Neural cell (in vitro differentiated cells): ENCODE results near the gene HOXD8.

Experiments used
- CTCF ChIP-seq: fragments of 450-650 bp; IDR thresholded peaks from 2 replicates; pipeline ENCODE4 v1.5.1; 2014; ENCODE audit warnings: antibody characterized with exemption, mild to moderate bottlenecking, moderate library complexity; ENCODE audit not compliant: poor library complexity, severe bottlenecking
- EP300 ChIP-seq: fragments of 450-650 bp; conservative IDR thresholded peaks from 2 replicates; pipeline ENCODE4 v1.6.1; 2014; ENCODE audit warnings: antibody characterized with exemption, mild to moderate bottlenecking, moderate library complexity; ENCODE audit not compliant: poor library complexity, severe bottlenecking
- EZH2 ChIP-seq: fragments of 200-600, 300-800 bp; shearing (Covaris generic), sonication (generic); IDR thresholded peaks from 2 replicates; pipeline ENCODE4 v1.6.1; 2014; ENCODE audit warnings: antibody characterized with exemption, low read length, borderline replicate concordance, mild to moderate bottlenecking; ENCODE audit not compliant: insufficient read depth, poor library complexity, severe bottlenecking
- POLR2AphosphoS5 ChIP-seq: IDR thresholded peaks from 2 replicates; pipeline ENCODE4 v1.6.1; 2012
- RAD21 ChIP-seq: fragments of 450-650 bp; conservative IDR thresholded peaks from 2 replicates; pipeline ENCODE4 v1.6.1; 2014; ENCODE audit warnings: antibody characterized with exemption, mild to moderate bottlenecking, moderate library complexity
- TAF1 ChIP-seq: IDR thresholded peaks from 2 replicates; pipeline ENCODE4 v1.6.1; 2012; ENCODE audit warnings: low read depth

GRCh38 chr2:176149939-176150583 is 20.6 kb downstream of the HOXD8 start:
- no peak for TF ChIP-seq CTCF
- TF ChIP-seq EP300, result no peak
- no peak for TF ChIP-seq EZH2
- no peak for TF ChIP-seq RAD21
- TF ChIP-seq POLR2AphosphoS5, result no peak
- no peak for TF ChIP-seq TAF1
